B cell (primary cell): ENCODE data around the gene MRNIP. TPM values are rescaled to one million over a fixed set of nuclear protein-coding genes. Genes with fewer than 3 reads are reported as not detected.

Experiments used
- ATAC-seq: fragments of 200-7000 bp; cut with Tn5 transposase; one replicate; pipeline ENCODE4 v1.10.0; 2021; ENCODE audit warnings: low read depth, mild to moderate bottlenecking, moderate number of reproducible peaks, moderate library complexity
- CTCF ChIA-PET: fragments of 350-600 bp; sonication (Branson Sonifier 250); formaldehyde crosslinking; loops from one replicate; lab custom pipeline; 2021; ENCODE audit warnings: antibody characterized with exemption, inconsistent platforms; lab: Charles Lee
- POLR2A ChIA-PET: fragments of 350-600 bp; sonication (Branson Sonifier 250); formaldehyde crosslinking; loops from one replicate; lab custom pipeline; 2021; ENCODE audit warnings: antibody characterized with exemption; lab: Charles Lee
- DNase-seq: peaks from one replicate; pipeline ENCODE4 v3.0.0; 2013
- H2AFZ ChIP-seq: 2 replicates; pipeline ENCODE4 v1.6.1; 2012; ENCODE audit warnings: mild to moderate bottlenecking, low read depth, low read length; ENCODE audit not compliant: insufficient read depth, poor library complexity, severe bottlenecking
- H3K27ac ChIP-seq, 2 donors: 1 replicate in 1 of 2; 2 replicates in 1 of 2; pipeline ENCODE4 v1.5.1; 2012 to 2013; ENCODE audit warnings: low read length in 2 of 2, mild to moderate bottlenecking in 2 of 2, moderate library complexity in 1 of 2
- H3K27me3 ChIP-seq, 4 experiments: fragments of 200-600 bp in 1 of 4; sonication (generic) in 1 of 4; replicated peaks in 1 of 4; 1 replicate in 2 of 4; 2 replicates in 2 of 4; pipeline versions ENCODE4 v1.6.1 to v1.7.0; 2013 to 2016; ENCODE audit warnings: low read length in 3 of 4, mild to moderate bottlenecking in 2 of 4, mixed read lengths in 1 of 4, moderate library complexity in 1 of 4; ENCODE audit not compliant: insufficient read depth in 4 of 4, control insufficient read depth in 3 of 4; ENCODE audit errors: control extremely low read depth in 1 of 4
- H3K36me3 ChIP-seq, 2 experiments: replicated peaks in 1 of 2; 1 replicate in 1 of 2; 2 replicates in 1 of 2; pipeline versions ENCODE4 v1.6.1 to v1.7.1; 2013; ENCODE audit warnings: low read length in 1 of 2; ENCODE audit not compliant: insufficient read depth in 2 of 2, control insufficient read depth in 1 of 2; ENCODE audit errors: control extremely low read depth in 1 of 2, extremely low read depth in 1 of 2
- H3K4me1 ChIP-seq, 2 donors: fragments of 200-600 bp in 1 of 2; sonication (generic) in 1 of 2; 1 replicate in 1 of 2; 2 replicates in 1 of 2; pipeline versions ENCODE4 v1.5.1 to v1.6.1; 2013 to 2017; ENCODE audit warnings: low read length in 2 of 2; ENCODE audit not compliant: control insufficient read depth in 2 of 2, insufficient read depth in 2 of 2
- H3K4me2 ChIP-seq: replicated peaks from 2 replicates; pipeline ENCODE3; 2012; ENCODE audit warnings: mild to moderate bottlenecking, low read depth, low read length; ENCODE audit not compliant: poor library complexity, severe bottlenecking
- H3K4me3 ChIP-seq, 5 experiments: fragments of 200-600 bp in 1 of 5; sonication (generic) in 1 of 5; 1 replicate in 3 of 5; 2 replicates in 2 of 5; pipeline versions ENCODE4 v1.5.1 to v1.7.0; 2011 to 2016; ENCODE audit warnings: low read length in 4 of 5, mild to moderate bottlenecking in 4 of 5, low read depth in 2 of 5, control low read depth in 1 of 5, moderate library complexity in 1 of 5; ENCODE audit not compliant: insufficient read depth in 1 of 5; ENCODE audit errors: control extremely low read depth in 1 of 5, extremely low read depth in 1 of 5
- H3K79me2 ChIP-seq: fragments of 200-600 bp; sonication (generic); one replicate; pipeline ENCODE4 v1.6.0; 2016; ENCODE audit warnings: low read length; ENCODE audit not compliant: control insufficient read depth, insufficient read depth
- H3K9ac ChIP-seq: fragments of 200-600 bp; sonication (generic); 2 replicates; pipeline ENCODE4 v1.6.1; 2017; ENCODE audit warnings: mild to moderate bottlenecking, low read length, moderate library complexity
- H3K9me3 ChIP-seq, 3 donors: one replicate each; pipeline versions ENCODE4 v1.6.1 to v1.7.1; 2013; ENCODE audit warnings: low read length in 2 of 3; ENCODE audit not compliant: control insufficient read depth in 2 of 3, insufficient read depth in 1 of 3; ENCODE audit errors: control extremely low read depth in 1 of 3
- H4K20me1 ChIP-seq: 2 replicates; pipeline ENCODE4 v1.6.0; 2012; ENCODE audit warnings: mild to moderate bottlenecking, low read length; ENCODE audit not compliant: insufficient read depth, control insufficient read depth, poor library complexity, severe bottlenecking
- H3K27ac Mint-ChIP-seq: one replicate; pipeline ENCODE4 v1.8.0; 2021; ENCODE audit warnings: mixed read lengths
- H3K27me3 Mint-ChIP-seq: one replicate; pipeline ENCODE4 v1.8.0; 2021; ENCODE audit warnings: mixed read lengths
- H3K4me1 Mint-ChIP-seq: one replicate; pipeline ENCODE4 v1.8.0; 2021; ENCODE audit warnings: mixed read lengths
- H3K4me3 Mint-ChIP-seq: one replicate; pipeline ENCODE4 v1.8.0; 2021; ENCODE audit warnings: mixed read lengths
- H3K9me3 Mint-ChIP-seq: one replicate; pipeline ENCODE4 v1.8.0; 2022; ENCODE audit warnings: mixed read lengths; ENCODE audit not compliant: insufficient read depth
- CTCF ChIP-seq: fragments of 200-600 bp; IDR thresholded peaks from one replicate; pipeline ENCODE4 v1.8.0; 2022; ENCODE audit warnings: antibody characterized with exemption, mild to moderate bottlenecking
- EZH2 ChIP-seq: IDR thresholded peaks from 2 replicates; pipeline ENCODE4 v1.6.1; 2012; ENCODE audit warnings: borderline replicate concordance, low read depth, mild to moderate bottlenecking, moderate library complexity, low read length; ENCODE audit not compliant: insufficient read depth, poor library complexity, severe bottlenecking
- WGBS: methylation state at CpG from one replicate; pipeline ENCODE4 v1.1.5; 2013; ENCODE audit warnings: missing lambda C conversion rate; ENCODE audit not compliant: insufficient coverage; 5-methylcytosine and 5-hydroxymethylcytosine counted together
- intact Hi-C: fragments of 100-400 bp; cut with micrococcal nuclease; formaldehyde crosslinking; loops from one replicate; pipeline ENCODE4 v1.10.0; 2022
- polyA plus RNA-seq: library from polyadenylated mRNA; depleted of rRNA; stranded (reverse); fragments of >200 nt; gene quantifications from 2 replicates; pipeline ENCODE4 v1.2.3, GENCODE V29; 2012
- total RNA-seq, 2 donors: library from RNA; stranded (reverse); fragments of 120-200 nt in 1 of 2; gene quantifications; 1 replicate in 1 of 2; 2 replicates in 1 of 2; pipeline versions ENCODE4 v1.2.3 to v1.2.4, GENCODE V29; 2013 to 2022

Gene MRNIP
- total and polyA plus RNA-seq, 2 donors (not counting 1 experiment from before 2014, with no cell fraction given), result 152 to 178 TPM

DNA sequence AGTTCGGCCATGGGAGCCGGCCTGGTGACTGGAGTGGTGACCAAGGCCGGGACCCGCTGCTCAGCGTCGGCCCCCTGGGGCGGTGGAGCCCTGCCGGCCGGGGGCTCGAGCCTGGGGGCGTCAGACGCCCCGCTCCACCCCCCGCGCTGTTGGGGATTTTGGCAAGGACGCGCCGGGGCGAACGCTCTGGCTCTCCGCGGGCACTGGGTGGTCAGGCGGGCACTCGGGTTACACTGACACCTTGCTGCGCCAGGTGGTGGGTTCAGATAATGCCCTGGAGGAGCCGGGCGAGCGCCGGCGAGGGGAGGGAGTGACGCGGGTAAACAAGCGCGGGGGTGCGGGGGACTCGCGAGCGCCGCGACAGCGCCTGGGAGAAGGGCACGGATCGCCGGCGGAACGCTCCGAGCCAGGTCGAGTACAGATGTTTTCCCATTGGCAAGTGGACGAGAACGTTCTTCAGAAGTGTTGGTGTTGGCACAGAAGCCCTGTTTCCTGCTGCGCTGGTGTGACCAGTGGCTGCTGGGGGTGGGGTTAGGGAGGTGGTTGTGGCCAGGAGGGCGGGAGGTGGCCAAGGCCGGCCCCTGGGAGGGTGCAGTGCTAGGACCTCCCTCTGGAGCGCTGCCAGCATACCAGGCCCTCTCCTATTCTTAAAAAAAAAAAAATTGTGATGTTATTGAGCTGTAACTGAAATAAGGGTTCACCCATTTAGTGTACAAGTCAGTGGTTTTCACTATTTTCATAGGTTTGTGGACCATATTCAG, 37.1 kb downstream of the MRNIP start:
- Histone ChIP-seq H3K79me2 (peaks cover 66% of the 10 kb centered on the region), H4K20me1 (peaks cover 58% of the 10 kb centered on the region), H3K27me3 (peaks cover 0 to 4% (median 0%) of the 10 kb centered on the region in 4 experiments), H3K4me2 (peak overlapping the region; percentile 98), H3K27ac (peak overlapping the region; percentile 91 to 98), H3K4me1 (peaks cover 39 to 50% of the 10 kb centered on the region in 2 donors), H3K9me3 (no peaks in the 10 kb centered on the region), H3K4me3 (peak overlapping the region; percentile 22 to 94 (median 81)), H3K9ac (peak overlapping the region; percentile 98), H2AFZ (no peak overlapping the region), H3K36me3 (peaks cover 2 to 34% of the 10 kb centered on the region in 2 experiments)
- H3K27me3 Mint-ChIP-seq, result no peaks in the 10 kb centered on the region
- POLR2A ChIA-PET, result interaction anchor here (0.7 to 3.4 kb wide), 13 partner anchors 7 to 150 kb away, joined by 3 to 44 read pairs (median 3); partner anchors contain the start of genes LTC4S, MAML1 and MGAT4B
- peak overlapping the region; percentile 98 for H3K27ac Mint-ChIP-seq
- DNase-seq (peak; percentile 89), ATAC-seq (peak; percentile 48)
- WGBS, result under 1% methylated on average over 51 of the region's 54 CpGs
- CTCF ChIA-PET, result interaction anchor here (1.0 to 2.5 kb wide), 6 partner anchors 15 to 154 kb away, joined by 3 to 24 read pairs (median 5); partner anchors contain the start of gene MRNIP
- H3K4me1 Mint-ChIP-seq, result peaks cover 55% of the 10 kb centered on the region
- TF ChIP-seq CTCF, result peak; percentile 41
- TF ChIP-seq EZH2, result no peak
- H3K4me3 Mint-ChIP-seq, result peak overlapping the region; percentile 98
- intact Hi-C loops, result loop anchor here (1.0 kb wide), 3 partner anchors 10 to 123 kb away; partner anchors contain the start of genes CANX and MRNIP
- no peaks in the 10 kb centered on the region for H3K9me3 Mint-ChIP-seq
